ENCODE results near the gene RNF151. TPM values are rescaled to one million over a fixed set of nuclear protein-coding genes. Genes with fewer than 3 reads are reported as not detected.

The RNF151 gene
- total RNA-seq, 1 donor from 2014 or later = not detected

- H3K9me3 Mint-ChIP-seq (ENCODE audit: unreplicated experiment) = no peaks in the 10 kb centered on the region
- TF ChIP-seq CTCF (IDR thresholded peaks at IDR 0.05; ENCODE audit: unreplicated experiment) = no peak
- no peaks in the 10 kb centered on the region for H3K4me1 Mint-ChIP-seq (ENCODE audit: unreplicated experiment)
- H3K27ac Mint-ChIP-seq (ENCODE audit: unreplicated experiment) = no peak overlapping the region
- no peak for DNase-seq (ENCODE audit: low spot score)
- no peaks in the 10 kb centered on the region for H3K36me3 Mint-ChIP-seq (ENCODE audit: low read depth, unreplicated experiment)
- no peak overlapping the region for H3K4me3 Mint-ChIP-seq (ENCODE audit: unreplicated experiment)
- H3K27me3 Mint-ChIP-seq (ENCODE audit: unreplicated experiment) = peaks cover 14% of the 10 kb centered on the region
These were observed 49.2 kb downstream of the RNF151 start for GRCh38 chr16:2015947-2016208.

GRCh38 chr16:2016407-2016922 is 49.8 kb downstream of the RNF151 start:
- H3K27me3 Mint-ChIP-seq (ENCODE audit: unreplicated experiment) = peaks cover 16% of the 10 kb centered on the region
- TF ChIP-seq CTCF (IDR thresholded peaks at IDR 0.05; ENCODE audit: unreplicated experiment) = peak; percentile 59
- no peaks in the 10 kb centered on the region for H3K4me1 Mint-ChIP-seq (ENCODE audit: unreplicated experiment)
- H3K27ac Mint-ChIP-seq (ENCODE audit: unreplicated experiment) = no peak overlapping the region
- no peaks in the 10 kb centered on the region for H3K9me3 Mint-ChIP-seq (ENCODE audit: unreplicated experiment)
- DNase-seq (ENCODE audit: low spot score) = no peak
- H3K36me3 Mint-ChIP-seq (ENCODE audit: low read depth, unreplicated experiment) = no peaks in the 10 kb centered on the region
- no peak overlapping the region for H3K4me3 Mint-ChIP-seq (ENCODE audit: unreplicated experiment)

Other genes starting within 250 kb of the RNF151 start
- 33.3 TPM for gene NME3, start 195.3 kb upstream of the RNF151 start, total RNA-seq (ENCODE audit: unreplicated experiment)
- gene EME2, start 194.0 kb upstream of the RNF151 start, total RNA-seq (ENCODE audit: unreplicated experiment) = 25.4 TPM
- 62.7 TPM for gene MRPS34, start 193.7 kb upstream of the RNF151 start, total RNA-seq (ENCODE audit: unreplicated experiment)
- gene SPSB3, start 184.3 kb upstream of the RNF151 start, total RNA-seq (ENCODE audit: unreplicated experiment) = 52.9 TPM
- 49.8 TPM for gene NUBP2, start 183.9 kb upstream of the RNF151 start, total RNA-seq (ENCODE audit: unreplicated experiment)
- not detected for gene IGFALS, start 173.2 kb upstream of the RNF151 start, total RNA-seq (ENCODE audit: unreplicated experiment)
- gene HAGH, start 140.0 kb upstream of the RNF151 start, total RNA-seq (ENCODE audit: unreplicated experiment) = 44.8 TPM
- gene FAHD1, start 139.7 kb upstream of the RNF151 start, total RNA-seq (ENCODE audit: unreplicated experiment) = 23.1 TPM
- not detected for gene MEIOB, start 94.7 kb upstream of the RNF151 start, total RNA-seq (ENCODE audit: unreplicated experiment)
- gene HS3ST6, start 48.4 kb upstream of the RNF151 start, total RNA-seq (ENCODE audit: unreplicated experiment) = not detected
- gene MSRB1, start 23.7 kb upstream of the RNF151 start, total RNA-seq (ENCODE audit: unreplicated experiment) = 18.1 TPM
- not detected for gene RPL3L, start 12.2 kb upstream of the RNF151 start, total RNA-seq (ENCODE audit: unreplicated experiment)
- gene NDUFB10, start 7.3 kb upstream of the RNF151 start, total RNA-seq (ENCODE audit: unreplicated experiment) = 122 TPM
- gene RPS2, start 2.0 kb upstream of the RNF151 start, total RNA-seq (ENCODE audit: unreplicated experiment) = 3,223 TPM
- 25.0 TPM for gene TBL3, start 5.2 kb downstream of the RNF151 start, total RNA-seq (ENCODE audit: unreplicated experiment)
- gene NOXO1, start 14.6 kb downstream of the RNF151 start, total RNA-seq (ENCODE audit: unreplicated experiment) = 0.23 TPM
- gene GFER, start 17.3 kb downstream of the RNF151 start, total RNA-seq (ENCODE audit: unreplicated experiment) = 30.0 TPM
- 0.82 TPM for gene SYNGR3, start 23.1 kb downstream of the RNF151 start, total RNA-seq (ENCODE audit: unreplicated experiment)
- gene ZNF598, start 43.0 kb downstream of the RNF151 start, total RNA-seq (ENCODE audit: unreplicated experiment) = 34.4 TPM
- 0.82 TPM for gene NPW, start 52.9 kb downstream of the RNF151 start, total RNA-seq (ENCODE audit: unreplicated experiment)
- gene NHERF2, start 60.0 kb downstream of the RNF151 start, total RNA-seq (ENCODE audit: unreplicated experiment) = 78.8 TPM
- gene NTHL1, start 81.0 kb downstream of the RNF151 start, total RNA-seq (ENCODE audit: unreplicated experiment) = 25.6 TPM
- gene TSC2, start 81.1 kb downstream of the RNF151 start, total RNA-seq (ENCODE audit: unreplicated experiment) = 180 TPM
- gene PKD1, start 169.0 kb downstream of the RNF151 start, total RNA-seq (ENCODE audit: unreplicated experiment) = 70.0 TPM
- gene RAB26, start 181.8 kb downstream of the RNF151 start, total RNA-seq (ENCODE audit: unreplicated experiment) = 1.9 TPM
- gene TRAF7, start 188.9 kb downstream of the RNF151 start, total RNA-seq (ENCODE audit: unreplicated experiment) = 190 TPM
- 2.4 TPM for gene CASKIN1, start 229.7 kb downstream of the RNF151 start, total RNA-seq (ENCODE audit: unreplicated experiment)
- gene MLST8, start 238.6 kb downstream of the RNF151 start, total RNA-seq (ENCODE audit: unreplicated experiment) = 35.4 TPM
- 21.1 TPM for gene BRICD5, start 244.0 kb downstream of the RNF151 start, total RNA-seq (ENCODE audit: unreplicated experiment)
- gene PGP, start 248.0 kb downstream of the RNF151 start, total RNA-seq (ENCODE audit: unreplicated experiment) = 31.5 TPM

Data from endothelial cell (in vitro differentiated cells).